ENCODE measurements around the gene SIGLEC11. TPM values are rescaled to one million over a fixed set of nuclear protein-coding genes. Genes with fewer than 3 reads are reported as not detected.
A peak's percentile ranks its signal among the peaks of the same experiment; 100 is the strongest.

The SIGLEC11 gene
- polyA plus RNA-seq, 3 donors = 0.28 to 2.2 (median 0.67) TPM

DNA sequence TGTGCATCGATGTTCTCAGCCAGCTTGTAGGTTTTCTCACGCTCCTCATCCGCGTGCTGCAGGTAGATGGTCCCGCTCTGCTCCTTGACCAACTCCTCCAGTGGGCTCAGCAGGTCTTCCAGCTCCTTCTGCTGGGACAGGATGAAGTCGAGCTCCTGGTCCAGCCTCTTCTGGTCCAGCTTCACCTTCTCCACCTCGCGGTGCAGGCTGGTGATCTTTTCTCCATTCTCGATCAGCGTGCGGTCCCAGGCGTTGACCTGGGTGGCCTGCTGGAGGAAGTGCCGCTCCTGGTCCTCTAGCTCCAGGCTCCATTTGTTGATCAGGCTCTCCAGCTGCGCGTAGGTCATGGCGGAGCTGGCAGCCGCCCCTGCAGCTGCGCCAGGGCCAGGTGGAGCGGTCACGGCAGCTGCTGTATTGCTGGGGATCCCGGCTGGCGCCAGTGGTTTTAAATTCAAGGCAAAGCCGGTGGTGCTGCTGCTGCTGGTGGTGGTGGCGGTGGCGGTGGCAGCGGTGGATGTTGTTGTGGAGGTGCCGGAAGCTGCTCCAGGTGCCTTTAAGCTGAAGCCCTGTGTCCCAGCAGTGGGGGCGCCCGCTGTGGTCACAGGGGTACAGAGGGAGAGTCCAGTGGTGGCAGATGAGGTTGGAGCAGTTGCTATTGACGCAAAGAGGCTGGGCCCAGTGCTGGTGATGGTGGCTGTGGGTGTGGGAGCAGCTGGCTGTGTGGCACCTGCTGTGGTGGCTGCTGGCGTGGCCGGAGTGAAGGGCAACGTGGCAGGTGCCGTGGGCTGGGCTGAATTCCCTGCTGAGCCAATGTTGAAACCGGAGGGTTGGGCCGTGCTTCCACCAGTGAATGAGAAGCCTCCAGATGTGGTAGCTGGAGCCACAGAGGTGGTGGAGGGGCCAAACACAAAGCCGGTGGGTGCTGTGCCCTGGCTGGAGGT lies 52.2 kb downstream of the SIGLEC11 start:
- TF ChIP-seq CTCF (IDR thresholded peaks at IDR 0.05) = no peak
- no peak overlapping the region for H3K4me3 ChIP-seq (replicated peaks in 1 of 3; ENCODE audit: low read depth in 2 of 3, low read length in 3 of 3)
- no peak overlapping the region for H3K4me2 ChIP-seq (replicated peaks; ENCODE audit: extremely low read depth, low read length, poor library complexity, severe bottlenecking)
- no peak overlapping the region for H2AFZ ChIP-seq (ENCODE audit: insufficient read depth, low read depth, low read length, poor library complexity, severe bottlenecking)
- H3K36me3 Mint-ChIP-seq = peaks cover 53 to 64% of the 10 kb centered on the region in 2 donors
- peak overlapping the region in 1 of 2 donors; percentile 94 for H3K27ac ChIP-seq (ENCODE audit: low read depth in 1 of 2, low read length in 2 of 2)
- peaks cover 59 to 71% of the 10 kb centered on the region in 2 donors for H3K4me1 ChIP-seq (ENCODE audit: control insufficient read depth in 1 of 2, insufficient read depth in 2 of 2, low read length in 2 of 2)
- peaks cover 69% of the 10 kb centered on the region for H3K4me1 Mint-ChIP-seq
- H3K27ac Mint-ChIP-seq = peak overlapping the region in 5 of 7 donors; percentile 28 to 97 (median 71)
- peaks cover 45 to 64% of the 10 kb centered on the region in 2 donors for H3K36me3 ChIP-seq (replicated peaks in 1 of 2; ENCODE audit: control insufficient read depth in 1 of 2, insufficient read depth in 2 of 2, low read length in 2 of 2)
- H3K9me3 Mint-ChIP-seq = no peaks in the 10 kb centered on the region
- no peaks in the 10 kb centered on the region for H3K27me3 ChIP-seq (ENCODE audit: control insufficient read depth in 2 of 2, insufficient read depth in 2 of 2, low read length in 2 of 2)
- H3K9me3 ChIP-seq (replicated peaks in 1 of 2; ENCODE audit: control insufficient read depth in 1 of 2, insufficient read depth in 1 of 2, low read length in 2 of 2) = no peaks in the 10 kb centered on the region
- intact Hi-C loops (cut with micrococcal nuclease) = no loop called here
- 99% methylated on average over 37 of the region's 37 CpGs for WGBS (ENCODE audit: insufficient coverage)
- no peak for DNase-seq
- peaks cover 0 to 9% (median 3%) of the 10 kb centered on the region in 3 donors for H3K27me3 Mint-ChIP-seq (ENCODE audit: low read depth in 3 of 3)
- no peak overlapping the region for H3K9ac ChIP-seq (ENCODE audit: insufficient read depth, low read length, poor library complexity, severe bottlenecking)
- no peak overlapping the region for H3K4me3 Mint-ChIP-seq
- peaks cover 50% of the 10 kb centered on the region for H3K79me2 ChIP-seq (ENCODE audit: insufficient read depth, low read length)
- no peaks in the 10 kb centered on the region for H4K20me1 ChIP-seq (ENCODE audit: insufficient read depth, low read length)

- no peak for TF ChIP-seq CTCF (IDR thresholded peaks at IDR 0.05)
- Histone ChIP-seq H3K4me2 (replicated peaks; ENCODE audit: extremely low read depth, low read length, poor library complexity, severe bottlenecking) (no peak overlapping the region), H4K20me1 (ENCODE audit: insufficient read depth, low read length) (no peaks in the 10 kb centered on the region), H3K4me1 (ENCODE audit: control insufficient read depth in 1 of 2, insufficient read depth in 2 of 2, low read length in 2 of 2) (peaks cover 55 to 69% of the 10 kb centered on the region in 2 donors), H3K36me3 (replicated peaks in 1 of 2; ENCODE audit: control insufficient read depth in 1 of 2, insufficient read depth in 2 of 2, low read length in 2 of 2) (peaks cover 36 to 56% of the 10 kb centered on the region in 2 donors), H3K27me3 (ENCODE audit: control insufficient read depth in 2 of 2, insufficient read depth in 2 of 2, low read length in 2 of 2) (no peaks in the 10 kb centered on the region), H2AFZ (ENCODE audit: insufficient read depth, low read depth, low read length, poor library complexity, severe bottlenecking) (no peak overlapping the region), H3K27ac (ENCODE audit: low read depth in 1 of 2, low read length in 2 of 2) (no peak overlapping the region), H3K9ac (ENCODE audit: insufficient read depth, low read length, poor library complexity, severe bottlenecking) (no peak overlapping the region), H3K4me3 (replicated peaks in 1 of 3; ENCODE audit: low read depth in 2 of 3, low read length in 3 of 3) (no peak overlapping the region), H3K79me2 (ENCODE audit: insufficient read depth, low read length) (peaks cover 42% of the 10 kb centered on the region), H3K9me3 (replicated peaks in 1 of 2; ENCODE audit: control insufficient read depth in 1 of 2, insufficient read depth in 1 of 2, low read length in 2 of 2) (no peaks in the 10 kb centered on the region)
- Mint-ChIP-seq H3K4me1 (peaks cover 66% of the 10 kb centered on the region), H3K27me3 (ENCODE audit: low read depth in 3 of 3) (peaks cover 0 to 12% (median 1%) of the 10 kb centered on the region in 3 donors), H3K36me3 (peaks cover 44 to 55% of the 10 kb centered on the region in 2 donors), H3K27ac (peak overlapping the region in 3 of 7 donors; percentile 41 to 75 (median 68)), H3K4me3 (no peak overlapping the region), H3K9me3 (no peaks in the 10 kb centered on the region)
- 96% methylated on average over 20 of the region's 23 CpGs for WGBS (ENCODE audit: insufficient coverage)
- intact Hi-C loops (cut with micrococcal nuclease) = no loop called here
- no peak for DNase-seq
These were observed 53.1 kb downstream of the SIGLEC11 start for GRCh38 chr19:49907745-49908446.

All from CD14-positive monocyte (primary cell).